GM13976 (cell line): ENCODE data around the gene SOST.
A peak's percentile ranks its signal among the peaks of the same experiment; 100 is the strongest.

Experiments
- DNase-seq: peaks from one replicate; pipeline ENCODE4 v3.0.0; 2012; ENCODE audit warnings: low spot score
- CTCF ChIP-seq: IDR thresholded peaks from 2 replicates; pipeline ENCODE4 v1.5.1; 2012; ENCODE audit warnings: borderline replicate concordance, mild to moderate bottlenecking; ENCODE audit not compliant: insufficient read depth; ENCODE audit errors: extremely low read depth, missing control alignments, control extremely low read depth
- in situ Hi-C: fragments of 300-500 bp; cut with MboI; formaldehyde crosslinking; loops from one replicate; pipeline ENCODE4 v1.12.0; 2022; ENCODE audit warnings: low sequenced_read_pairs, mixed read lengths, inconsistent platforms; ENCODE audit not compliant: unreplicated experiment

The SOST gene

DNA sequence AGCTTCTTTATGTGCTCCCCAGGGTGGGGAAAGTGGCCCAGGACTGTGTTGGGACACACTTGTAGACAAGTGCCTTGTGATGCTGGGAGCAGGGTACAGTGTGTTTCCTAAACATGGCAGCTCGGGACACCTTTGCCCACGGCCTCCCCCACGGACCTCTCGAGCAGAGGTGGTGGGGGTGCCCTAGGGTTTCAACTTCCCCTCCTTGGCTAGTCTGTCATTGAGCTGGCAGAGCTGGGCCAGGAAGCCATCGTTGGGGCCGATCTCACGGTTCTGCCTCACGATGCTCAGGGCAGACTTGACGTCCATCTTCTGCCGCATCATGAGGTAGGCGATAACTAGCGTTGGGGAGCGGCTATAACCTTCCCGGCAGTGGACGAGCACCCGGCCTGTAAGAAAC, 10.8 kb upstream of the SOST start:
- in situ Hi-C loops: no loop called here
- no peak for TF ChIP-seq CTCF
- no peak for DNase-seq

GRCh38 chr17:43768943-43769342, 10.4 kb upstream of the SOST start:
- in situ Hi-C loops: no loop called here
- no peak for TF ChIP-seq CTCF
- no peak for DNase-seq

DNA sequence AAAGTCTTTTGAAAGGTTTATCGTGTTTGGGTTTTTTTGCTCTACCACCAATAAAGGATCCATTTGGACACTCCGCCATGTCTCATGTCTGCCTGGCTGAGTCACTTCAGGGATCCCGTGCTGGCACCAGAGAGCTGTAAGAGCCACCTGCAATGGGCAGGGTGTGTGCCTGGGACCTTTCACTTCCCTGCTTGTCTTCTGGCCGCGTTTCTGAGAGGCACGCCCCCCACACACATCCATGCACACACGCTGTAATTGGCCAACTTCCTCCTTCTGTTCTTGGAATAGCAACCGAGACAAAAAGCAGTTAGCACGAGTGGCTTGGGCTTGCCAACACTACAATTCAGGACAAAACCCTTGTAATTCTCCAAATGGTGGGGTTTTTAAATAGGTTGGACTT, 9.8 kb upstream of the SOST start:
- no peak for DNase-seq
- in situ Hi-C loops: no loop called here
- no peak for TF ChIP-seq CTCF

- in situ Hi-C loops: no loop called here
- DNase-seq: no peak
- TF ChIP-seq CTCF: no peak
These were observed 9.1 kb upstream of the SOST start for GRCh38 chr17:43767713-43768059.

DNA sequence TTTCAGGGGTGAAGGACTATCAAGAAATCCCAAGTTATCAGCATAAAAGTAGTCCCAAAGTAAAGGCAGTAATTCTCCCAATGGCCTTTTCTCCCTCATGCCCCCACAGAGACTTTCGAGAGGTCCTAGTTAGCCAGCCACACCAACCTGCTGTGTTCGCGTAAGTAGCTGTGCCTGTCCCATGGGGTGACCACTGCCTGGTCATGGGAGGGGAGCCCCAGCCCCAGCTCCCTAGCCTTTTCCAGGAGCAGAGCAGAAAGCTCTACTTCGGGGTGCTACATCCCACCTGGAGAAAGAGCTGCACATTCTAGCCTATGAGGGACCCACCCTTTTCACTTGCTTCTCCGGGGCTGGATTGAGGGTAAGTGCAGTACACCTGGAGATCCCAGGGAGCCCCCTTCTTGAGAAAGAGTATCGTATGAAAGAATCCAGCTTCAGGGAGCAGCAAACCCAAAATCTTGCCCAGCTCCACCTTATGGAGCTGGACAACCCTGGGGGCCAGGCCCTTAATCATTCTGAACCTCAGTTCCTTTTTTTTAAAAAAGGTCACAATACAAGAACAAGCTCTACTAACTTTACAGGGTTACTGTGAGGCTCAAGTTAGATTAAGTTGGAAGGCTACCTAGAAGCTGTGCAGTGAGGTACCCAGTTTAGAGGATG, 8.6 kb upstream of the SOST start:
- TF ChIP-seq CTCF: no peak

GRCh38 chr17:43766413-43767052, 7.9 kb upstream of the SOST start:
- in situ Hi-C loops: no loop called here
- DNase-seq: no peak
- TF ChIP-seq CTCF: peak; percentile 83

More for the DNA sequence above, 8.6 kb upstream of the SOST start:
- DNase-seq: no peak
- in situ Hi-C loops: no loop called here
